Measurements from ENCODE around the gene TF. TPM values are rescaled to one million over a fixed set of nuclear protein-coding genes. Genes with fewer than 3 reads are reported as not detected.

The TF gene
- total and polyA plus RNA-seq, 2 of the 8 experiments (the other 6 are each of a cell fraction or from before 2014, with no cell fraction given) = 0.02 to 0.26 TPM

DNA sequence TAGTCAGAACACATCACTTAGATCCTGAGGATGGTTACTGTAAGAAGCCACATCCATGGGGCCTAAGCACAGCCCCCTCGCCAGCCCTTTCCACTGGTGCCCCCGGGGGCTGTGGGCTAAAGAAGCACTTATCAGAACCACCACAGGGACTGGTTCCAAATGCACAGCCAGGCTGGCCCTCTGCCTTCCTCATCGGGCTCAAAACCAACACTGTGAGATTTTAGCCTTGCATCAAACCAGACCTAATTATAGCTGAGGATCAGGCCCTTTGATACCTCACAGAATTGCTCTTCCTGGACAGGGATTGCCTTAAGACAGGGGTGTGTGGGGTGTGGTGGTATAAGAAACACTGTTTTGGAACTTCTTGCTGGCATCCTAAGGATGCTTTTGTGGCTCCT, 83.1 kb downstream of the TF start (continued):
- TF ChIP-seq, protein P1, sequence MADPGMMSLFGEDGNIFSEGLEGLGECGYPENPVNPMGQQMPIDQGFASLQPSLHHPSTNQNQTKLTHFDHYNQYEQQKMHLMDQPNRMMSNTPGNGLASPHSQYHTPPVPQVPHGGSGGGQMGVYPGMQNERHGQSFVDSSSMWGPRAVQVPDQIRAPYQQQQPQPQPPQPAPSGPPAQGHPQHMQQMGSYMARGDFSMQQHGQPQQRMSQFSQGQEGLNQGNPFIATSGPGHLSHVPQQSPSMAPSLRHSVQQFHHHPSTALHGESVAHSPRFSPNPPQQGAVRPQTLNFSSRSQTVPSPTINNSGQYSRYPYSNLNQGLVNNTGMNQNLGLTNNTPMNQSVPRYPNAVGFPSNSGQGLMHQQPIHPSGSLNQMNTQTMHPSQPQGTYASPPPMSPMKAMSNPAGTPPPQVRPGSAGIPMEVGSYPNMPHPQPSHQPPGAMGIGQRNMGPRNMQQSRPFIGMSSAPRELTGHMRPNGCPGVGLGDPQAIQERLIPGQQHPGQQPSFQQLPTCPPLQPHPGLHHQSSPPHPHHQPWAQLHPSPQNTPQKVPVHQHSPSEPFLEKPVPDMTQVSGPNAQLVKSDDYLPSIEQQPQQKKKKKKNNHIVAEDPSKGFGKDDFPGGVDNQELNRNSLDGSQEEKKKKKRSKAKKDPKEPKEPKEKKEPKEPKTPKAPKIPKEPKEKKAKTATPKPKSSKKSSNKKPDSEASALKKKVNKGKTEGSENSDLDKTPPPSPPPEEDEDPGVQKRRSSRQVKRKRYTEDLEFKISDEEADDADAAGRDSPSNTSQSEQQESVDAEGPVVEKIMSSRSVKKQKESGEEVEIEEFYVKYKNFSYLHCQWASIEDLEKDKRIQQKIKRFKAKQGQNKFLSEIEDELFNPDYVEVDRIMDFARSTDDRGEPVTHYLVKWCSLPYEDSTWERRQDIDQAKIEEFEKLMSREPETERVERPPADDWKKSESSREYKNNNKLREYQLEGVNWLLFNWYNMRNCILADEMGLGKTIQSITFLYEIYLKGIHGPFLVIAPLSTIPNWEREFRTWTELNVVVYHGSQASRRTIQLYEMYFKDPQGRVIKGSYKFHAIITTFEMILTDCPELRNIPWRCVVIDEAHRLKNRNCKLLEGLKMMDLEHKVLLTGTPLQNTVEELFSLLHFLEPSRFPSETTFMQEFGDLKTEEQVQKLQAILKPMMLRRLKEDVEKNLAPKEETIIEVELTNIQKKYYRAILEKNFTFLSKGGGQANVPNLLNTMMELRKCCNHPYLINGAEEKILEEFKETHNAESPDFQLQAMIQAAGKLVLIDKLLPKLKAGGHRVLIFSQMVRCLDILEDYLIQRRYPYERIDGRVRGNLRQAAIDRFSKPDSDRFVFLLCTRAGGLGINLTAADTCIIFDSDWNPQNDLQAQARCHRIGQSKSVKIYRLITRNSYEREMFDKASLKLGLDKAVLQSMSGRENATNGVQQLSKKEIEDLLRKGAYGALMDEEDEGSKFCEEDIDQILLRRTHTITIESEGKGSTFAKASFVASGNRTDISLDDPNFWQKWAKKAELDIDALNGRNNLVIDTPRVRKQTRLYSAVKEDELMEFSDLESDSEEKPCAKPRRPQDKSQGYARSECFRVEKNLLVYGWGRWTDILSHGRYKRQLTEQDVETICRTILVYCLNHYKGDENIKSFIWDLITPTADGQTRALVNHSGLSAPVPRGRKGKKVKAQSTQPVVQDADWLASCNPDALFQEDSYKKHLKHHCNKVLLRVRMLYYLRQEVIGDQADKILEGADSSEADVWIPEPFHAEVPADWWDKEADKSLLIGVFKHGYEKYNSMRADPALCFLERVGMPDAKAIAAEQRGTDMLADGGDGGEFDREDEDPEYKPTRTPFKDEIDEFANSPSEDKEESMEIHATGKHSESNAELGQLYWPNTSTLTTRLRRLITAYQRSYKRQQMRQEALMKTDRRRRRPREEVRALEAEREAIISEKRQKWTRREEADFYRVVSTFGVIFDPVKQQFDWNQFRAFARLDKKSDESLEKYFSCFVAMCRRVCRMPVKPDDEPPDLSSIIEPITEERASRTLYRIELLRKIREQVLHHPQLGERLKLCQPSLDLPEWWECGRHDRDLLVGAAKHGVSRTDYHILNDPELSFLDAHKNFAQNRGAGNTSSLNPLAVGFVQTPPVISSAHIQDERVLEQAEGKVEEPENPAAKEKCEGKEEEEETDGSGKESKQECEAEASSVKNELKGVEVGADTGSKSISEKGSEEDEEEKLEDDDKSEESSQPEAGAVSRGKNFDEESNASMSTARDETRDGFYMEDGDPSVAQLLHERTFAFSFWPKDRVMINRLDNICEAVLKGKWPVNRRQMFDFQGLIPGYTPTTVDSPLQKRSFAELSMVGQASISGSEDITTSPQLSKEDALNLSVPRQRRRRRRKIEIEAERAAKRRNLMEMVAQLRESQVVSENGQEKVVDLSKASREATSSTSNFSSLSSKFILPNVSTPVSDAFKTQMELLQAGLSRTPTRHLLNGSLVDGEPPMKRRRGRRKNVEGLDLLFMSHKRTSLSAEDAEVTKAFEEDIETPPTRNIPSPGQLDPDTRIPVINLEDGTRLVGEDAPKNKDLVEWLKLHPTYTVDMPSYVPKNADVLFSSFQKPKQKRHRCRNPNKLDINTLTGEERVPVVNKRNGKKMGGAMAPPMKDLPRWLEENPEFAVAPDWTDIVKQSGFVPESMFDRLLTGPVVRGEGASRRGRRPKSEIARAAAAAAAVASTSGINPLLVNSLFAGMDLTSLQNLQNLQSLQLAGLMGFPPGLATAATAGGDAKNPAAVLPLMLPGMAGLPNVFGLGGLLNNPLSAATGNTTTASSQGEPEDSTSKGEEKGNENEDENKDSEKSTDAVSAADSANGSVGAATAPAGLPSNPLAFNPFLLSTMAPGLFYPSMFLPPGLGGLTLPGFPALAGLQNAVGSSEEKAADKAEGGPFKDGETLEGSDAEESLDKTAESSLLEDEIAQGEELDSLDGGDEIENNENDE (IDR thresholded peaks at IDR 0.05; ENCODE audit: insufficient replicate concordance, low read length) = no peak
- TF ChIP-seq POLR2AphosphoS5 (IDR thresholded peaks at IDR 0.05; ENCODE audit: low read depth, low read length) = no peak
- no peak for TF ChIP-seq BRCA1 (IDR thresholded peaks at IDR 0.05; ENCODE audit: low read depth, low read length)
- TF ChIP-seq SIN3A (conservative IDR thresholded peaks at IDR 0.05 in 1 of 2, IDR thresholded peaks at IDR 0.05 in 1 of 2; ENCODE audit: low read depth in 1 of 2, low read length in 2 of 2) = no peak
- no peak for TF ChIP-seq HDAC6 (IDR thresholded peaks at IDR 0.05; ENCODE audit: low read depth, low read length)
- TF ChIP-seq, protein P2, sequence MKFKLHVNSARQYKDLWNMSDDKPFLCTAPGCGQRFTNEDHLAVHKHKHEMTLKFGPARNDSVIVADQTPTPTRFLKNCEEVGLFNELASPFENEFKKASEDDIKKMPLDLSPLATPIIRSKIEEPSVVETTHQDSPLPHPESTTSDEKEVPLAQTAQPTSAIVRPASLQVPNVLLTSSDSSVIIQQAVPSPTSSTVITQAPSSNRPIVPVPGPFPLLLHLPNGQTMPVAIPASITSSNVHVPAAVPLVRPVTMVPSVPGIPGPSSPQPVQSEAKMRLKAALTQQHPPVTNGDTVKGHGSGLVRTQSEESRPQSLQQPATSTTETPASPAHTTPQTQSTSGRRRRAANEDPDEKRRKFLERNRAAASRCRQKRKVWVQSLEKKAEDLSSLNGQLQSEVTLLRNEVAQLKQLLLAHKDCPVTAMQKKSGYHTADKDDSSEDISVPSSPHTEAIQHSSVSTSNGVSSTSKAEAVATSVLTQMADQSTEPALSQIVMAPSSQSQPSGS (IDR thresholded peaks at IDR 0.05; ENCODE audit: low read length) = no peak
- no peak for TF ChIP-seq ZNF274 (IDR thresholded peaks at IDR 0.05; ENCODE audit: borderline replicate concordance, extremely low read depth, low read length)
- no peak for TF ChIP-seq FOSL1 (IDR thresholded peaks at IDR 0.05; ENCODE audit: insufficient read depth, low read depth, low read length)
- no peak for TF ChIP-seq TAF1 (IDR thresholded peaks at IDR 0.05; ENCODE audit: low read depth, low read length)
- no peak for TF ChIP-seq GTF2F1 (IDR thresholded peaks at IDR 0.05; ENCODE audit: borderline replicate concordance, low read depth, low read length)
